NK-92 (cell line): ENCODE measurements around the gene NR2F2.

Experiments used
- DNase-seq: peaks from one replicate; lab custom pipeline; 2025; ENCODE audit not compliant: unreplicated experiment; lab: John Stamatoyannopoulos, UW

The NR2F2 gene

DNA sequence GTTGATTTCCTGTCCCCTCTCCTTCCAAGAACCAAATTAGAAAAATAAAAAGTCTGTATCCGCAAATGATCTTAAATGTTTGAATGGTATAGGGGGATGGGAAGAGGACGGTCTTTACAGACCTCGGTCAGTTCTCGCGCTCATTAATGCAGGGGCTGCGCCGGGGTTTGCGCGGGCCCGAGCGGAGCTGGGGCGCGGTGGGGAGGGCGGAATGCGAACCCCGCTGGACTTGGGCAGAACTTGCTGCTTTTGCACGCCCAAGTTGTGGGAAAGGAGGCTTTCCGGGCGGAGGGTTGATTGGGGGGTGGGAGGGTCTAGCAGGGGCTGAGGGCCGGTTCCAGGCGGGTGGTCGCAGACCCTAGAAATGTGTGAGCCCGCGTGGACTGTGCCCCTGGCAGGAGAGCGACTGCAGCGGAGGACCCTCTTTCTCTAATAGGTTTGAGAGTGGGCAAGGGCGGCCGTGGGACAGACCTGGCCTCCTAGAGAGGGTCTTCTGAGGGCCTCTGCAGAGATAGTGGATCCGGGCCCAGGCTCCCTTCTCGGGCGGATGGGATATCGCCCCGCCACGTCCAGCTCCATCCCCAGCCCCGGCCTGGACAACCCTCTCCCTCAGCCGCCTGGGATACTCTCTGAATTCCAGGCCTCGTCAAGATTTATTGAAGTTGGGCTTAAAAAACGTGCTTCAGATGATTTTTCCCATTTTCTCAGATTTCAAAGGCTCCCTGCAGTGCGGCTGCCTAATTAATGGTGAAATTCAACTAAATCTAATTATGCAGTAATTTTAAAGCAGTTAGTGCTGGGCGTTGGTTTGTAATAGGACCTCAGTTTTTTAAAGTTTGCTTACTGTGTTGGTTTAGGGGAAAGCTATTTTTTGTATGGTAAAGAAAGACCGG, 11.3 kb downstream of the NR2F2 start:
- no peak for DNase-seq

DNA sequence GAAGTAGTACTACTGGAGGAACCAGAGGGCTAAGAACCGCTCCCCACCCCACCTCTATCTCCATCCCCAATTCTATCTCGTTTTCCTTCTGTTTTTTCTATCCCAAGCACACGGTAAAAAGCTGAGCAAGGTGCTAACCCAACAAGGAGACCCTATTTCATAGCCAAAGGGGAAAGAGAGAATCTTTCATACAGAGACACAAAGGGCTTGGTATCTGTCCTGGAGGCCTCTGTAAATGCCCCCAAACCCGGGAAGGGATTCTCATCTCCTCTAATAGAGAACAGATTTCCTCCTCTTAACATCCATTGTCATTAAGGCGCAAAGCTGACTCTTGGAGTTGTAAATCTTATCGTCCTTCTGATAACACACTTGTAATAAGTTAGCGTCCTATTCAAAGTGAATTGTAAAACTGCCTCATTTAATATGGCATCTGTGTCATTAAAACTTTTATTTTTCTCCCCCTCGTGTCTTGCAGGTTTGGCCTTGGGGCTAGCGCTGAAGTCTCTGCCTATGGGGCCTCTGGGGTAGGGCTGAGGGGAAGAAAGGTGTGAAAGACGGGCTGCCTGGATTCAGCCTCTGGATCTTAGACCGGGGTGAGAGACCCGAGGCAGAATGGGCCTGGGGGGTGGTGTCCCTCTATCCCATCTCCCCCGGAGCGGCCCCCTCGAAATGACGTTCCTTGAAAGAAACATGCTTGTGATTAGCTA, 12.1 kb downstream of the NR2F2 start:
- DNase-seq, result no peak

DNA sequence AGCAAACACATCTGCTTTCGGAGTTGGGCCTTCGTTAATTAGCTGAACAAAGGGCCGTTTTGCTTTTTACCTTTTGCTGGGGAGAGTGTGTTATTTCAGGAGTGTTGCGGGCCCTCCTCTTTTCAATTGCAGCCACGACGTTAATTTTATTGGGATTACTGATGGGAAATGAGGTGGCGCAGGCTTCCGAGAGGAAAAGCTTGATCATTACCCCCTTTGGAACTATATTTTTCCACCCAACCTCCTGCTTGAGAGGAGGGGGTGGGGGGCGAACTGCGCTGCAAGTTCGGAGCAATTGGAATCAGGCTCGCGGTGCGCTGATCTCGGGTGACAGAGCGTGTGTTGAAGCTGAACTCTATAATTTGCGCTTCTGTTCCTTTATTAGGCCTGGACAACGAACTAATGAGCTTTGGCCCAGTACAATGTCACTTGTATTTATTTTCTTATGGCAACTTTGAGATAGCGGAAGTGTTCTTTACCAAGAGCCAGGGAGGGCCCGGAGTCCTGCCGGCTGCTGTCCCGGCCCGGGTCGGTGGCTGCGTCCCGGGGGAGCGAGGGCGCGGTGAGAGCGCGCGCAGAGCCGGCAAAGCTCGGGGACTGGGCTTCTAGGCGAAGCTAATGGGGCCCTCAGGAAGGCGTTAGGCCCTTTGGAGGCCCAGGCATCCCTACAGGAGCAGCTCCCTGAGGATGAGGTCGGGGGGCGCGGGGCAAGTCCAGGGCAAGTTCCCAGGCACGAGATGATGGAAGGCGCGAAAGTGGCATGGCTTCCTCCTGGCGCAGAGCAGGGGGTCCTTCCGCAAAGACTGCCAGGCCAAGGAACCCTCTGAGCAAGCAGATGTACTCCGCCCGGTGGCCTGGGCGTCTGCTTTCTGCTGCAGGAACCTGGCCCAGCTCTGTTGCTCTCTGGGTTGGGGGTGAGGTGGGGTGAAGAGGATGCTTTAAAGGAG, 12.9 kb downstream of the NR2F2 start:
- no peak for DNase-seq

DNA sequence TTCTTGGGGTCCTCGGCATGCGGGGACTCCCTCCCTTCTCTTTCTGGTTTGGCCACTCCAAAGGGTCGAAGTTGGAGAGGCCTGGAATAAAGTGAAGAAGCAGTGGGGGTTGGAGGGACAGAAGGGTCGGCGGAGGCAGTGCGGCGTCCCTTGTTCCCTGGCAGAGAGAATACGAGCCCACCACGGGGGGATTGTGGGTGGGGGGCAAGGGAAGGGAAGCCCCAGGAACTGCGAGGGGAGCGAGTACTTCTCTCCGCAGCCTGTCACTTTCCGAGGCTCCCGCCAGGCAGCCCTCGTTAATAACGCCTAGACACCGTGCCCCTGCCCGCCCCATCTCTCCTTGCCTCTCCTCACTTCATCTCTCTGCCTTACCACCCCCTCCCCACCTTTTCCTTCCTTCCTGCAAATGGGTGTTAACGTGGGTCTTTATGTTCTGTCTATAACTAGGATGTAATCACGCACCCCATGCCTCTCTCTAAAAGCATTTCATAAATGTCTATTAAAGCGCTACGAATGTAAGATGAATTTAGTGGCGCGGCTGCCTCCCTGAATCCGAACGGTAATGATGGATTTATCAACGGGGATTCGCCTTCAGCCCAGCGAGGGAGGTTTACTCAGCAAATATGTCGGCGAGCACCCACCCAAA, 13.7 kb downstream of the NR2F2 start:
- no peak for DNase-seq

DNA sequence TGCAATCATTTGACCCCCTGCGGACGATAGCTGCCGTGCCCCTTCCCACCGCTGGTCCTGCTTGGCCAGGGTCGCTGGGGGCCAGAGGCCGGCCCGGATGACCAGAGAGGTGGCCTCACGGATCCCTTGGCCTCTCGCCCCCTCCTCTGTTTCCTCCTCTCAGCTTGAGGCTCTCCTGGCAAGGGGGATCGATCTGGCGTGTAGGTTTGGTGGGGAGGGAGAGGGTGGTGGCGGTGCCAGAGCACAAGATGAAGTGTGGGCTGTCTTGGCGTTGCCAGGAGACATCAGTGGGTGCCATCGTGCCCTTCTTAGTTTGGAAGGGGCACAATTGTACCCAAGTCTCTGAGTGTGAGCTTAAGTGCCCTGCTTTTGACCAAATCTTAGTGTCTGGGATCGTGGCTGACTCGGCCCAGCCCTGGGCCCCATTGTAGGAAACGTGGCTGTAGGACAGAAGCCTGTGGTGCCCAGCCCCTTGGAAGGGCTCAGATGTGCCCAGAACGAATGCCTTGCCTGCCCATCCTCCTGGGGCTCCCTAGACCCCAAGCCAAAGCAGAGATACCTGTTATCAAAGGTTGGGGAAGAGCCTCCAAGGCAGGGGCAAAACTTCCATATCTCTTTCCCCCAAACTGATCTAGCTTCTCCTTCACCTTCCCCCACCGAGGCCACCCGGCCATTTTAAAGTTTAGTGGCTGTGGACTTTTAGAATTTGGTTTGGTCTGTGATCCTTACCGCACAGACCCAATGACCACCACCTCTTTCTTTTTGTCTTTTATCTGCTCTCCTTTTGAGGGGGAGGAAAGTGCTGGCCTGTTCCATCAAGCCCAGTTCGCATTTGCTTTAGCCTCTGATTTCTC, 14.4 kb downstream of the NR2F2 start:
- no peak for DNase-seq

DNA sequence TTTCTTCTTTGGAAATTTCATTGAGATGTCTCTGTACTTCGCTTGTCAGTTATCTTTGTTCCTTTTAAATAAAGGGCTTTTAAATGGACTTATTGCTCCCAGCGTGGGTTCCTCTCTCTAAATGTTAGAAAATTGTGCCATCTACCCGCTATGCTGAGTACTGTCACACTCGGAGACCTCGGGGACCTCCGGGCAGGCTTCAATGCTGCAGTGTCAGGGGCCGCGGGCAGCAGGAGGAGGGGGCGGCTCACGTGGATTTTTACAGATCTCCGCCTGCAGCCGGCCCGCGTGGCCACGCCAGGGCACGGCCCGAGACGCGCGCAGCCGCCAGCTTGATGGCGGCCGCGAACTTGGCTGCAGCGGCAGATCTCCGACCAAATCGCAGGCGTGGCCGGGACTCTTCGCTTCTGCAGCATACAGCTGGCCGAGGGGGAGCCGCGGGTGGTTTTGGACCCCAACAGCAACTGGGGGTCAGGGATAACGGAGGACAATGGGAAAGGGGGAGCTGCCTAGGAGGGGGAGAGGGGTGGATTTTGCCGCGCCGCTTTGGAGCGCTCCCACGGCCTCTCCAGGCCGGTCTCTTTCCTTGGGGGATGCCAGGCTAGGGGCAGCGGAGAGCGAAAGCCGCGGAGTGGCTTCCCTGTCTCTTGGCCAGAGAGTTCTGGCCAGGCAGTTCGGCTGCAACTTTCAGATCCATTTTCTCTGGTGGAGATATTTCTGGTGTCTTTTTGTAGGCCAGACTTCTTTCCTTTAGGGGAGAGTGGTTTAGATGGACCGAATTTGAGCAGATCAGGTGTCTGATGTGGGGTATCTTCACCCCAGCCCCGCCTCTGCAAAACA, 15.3 kb downstream of the NR2F2 start:
- DNase-seq, result no peak

DNA sequence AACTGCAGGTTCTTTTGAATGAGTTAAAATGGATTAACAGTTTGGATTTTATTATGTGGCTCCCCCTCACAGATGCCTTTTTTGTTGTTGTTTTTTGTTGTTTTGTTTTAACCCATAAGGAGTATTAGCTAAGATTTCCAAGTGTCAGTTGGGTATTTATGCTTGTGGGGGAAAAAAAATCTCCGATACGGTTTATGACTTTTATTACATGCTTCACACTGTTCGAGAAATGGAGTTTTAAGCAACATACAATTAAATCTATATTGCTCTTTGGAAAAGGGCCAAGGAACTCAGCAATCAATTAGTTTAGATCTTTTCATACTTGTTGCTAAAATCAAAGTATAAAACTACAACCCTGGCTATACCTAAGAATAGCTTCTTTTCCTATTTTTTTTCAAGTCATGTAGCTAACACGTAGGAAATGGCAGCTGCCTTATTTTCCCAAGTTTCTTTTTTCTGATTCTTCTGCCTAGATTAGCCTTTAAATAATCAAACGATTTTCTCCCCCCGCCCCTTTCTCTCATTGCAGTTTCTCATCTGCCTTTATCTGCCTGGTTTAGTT, 16.0 kb downstream of the NR2F2 start:
- no peak for DNase-seq

DNA sequence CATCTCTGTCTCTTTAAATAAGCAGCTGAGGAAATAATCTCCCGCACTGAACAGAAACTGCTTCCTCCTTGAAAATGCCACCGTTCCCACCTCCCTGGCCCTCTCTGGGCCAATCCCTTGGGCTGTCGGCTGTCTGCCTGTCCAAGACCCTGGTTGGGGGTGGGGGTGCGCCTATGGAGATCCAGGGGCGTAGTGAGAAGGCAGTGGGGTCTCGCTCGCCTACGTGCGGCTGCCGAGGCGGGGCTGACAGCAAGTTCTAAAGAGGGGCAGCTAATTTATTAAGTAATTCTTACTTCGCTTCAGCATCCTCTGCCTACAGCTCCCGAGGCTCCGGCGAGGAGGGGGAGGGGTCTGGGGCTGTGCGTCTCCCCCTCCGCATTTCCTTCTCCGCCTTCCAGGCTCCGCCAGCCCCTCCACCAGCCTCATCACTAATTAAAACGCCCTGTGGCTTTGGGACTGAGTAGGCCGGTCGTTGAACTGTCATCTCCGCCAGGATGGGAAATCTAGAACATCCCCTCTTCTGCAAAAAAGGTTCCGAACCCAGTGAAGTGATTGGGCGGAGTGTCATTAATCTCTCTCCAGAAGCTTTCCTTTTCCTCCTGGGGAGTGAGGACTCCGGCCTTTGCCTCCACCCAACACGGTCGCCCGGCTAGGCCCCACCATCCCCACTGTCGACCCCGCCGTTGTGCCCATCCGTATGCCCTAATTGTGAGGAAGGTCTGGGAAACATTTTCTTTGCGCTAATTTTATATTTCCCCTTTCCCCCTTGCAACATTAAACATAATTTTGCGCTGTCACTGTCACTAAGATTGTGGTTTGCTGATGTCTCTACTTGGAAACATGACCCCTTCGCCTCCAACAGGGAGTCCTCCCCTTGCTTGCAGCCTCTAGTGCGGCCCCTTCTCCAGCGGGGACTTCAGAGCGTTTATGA, 16.9 kb downstream of the NR2F2 start:
- no peak for DNase-seq

DNA sequence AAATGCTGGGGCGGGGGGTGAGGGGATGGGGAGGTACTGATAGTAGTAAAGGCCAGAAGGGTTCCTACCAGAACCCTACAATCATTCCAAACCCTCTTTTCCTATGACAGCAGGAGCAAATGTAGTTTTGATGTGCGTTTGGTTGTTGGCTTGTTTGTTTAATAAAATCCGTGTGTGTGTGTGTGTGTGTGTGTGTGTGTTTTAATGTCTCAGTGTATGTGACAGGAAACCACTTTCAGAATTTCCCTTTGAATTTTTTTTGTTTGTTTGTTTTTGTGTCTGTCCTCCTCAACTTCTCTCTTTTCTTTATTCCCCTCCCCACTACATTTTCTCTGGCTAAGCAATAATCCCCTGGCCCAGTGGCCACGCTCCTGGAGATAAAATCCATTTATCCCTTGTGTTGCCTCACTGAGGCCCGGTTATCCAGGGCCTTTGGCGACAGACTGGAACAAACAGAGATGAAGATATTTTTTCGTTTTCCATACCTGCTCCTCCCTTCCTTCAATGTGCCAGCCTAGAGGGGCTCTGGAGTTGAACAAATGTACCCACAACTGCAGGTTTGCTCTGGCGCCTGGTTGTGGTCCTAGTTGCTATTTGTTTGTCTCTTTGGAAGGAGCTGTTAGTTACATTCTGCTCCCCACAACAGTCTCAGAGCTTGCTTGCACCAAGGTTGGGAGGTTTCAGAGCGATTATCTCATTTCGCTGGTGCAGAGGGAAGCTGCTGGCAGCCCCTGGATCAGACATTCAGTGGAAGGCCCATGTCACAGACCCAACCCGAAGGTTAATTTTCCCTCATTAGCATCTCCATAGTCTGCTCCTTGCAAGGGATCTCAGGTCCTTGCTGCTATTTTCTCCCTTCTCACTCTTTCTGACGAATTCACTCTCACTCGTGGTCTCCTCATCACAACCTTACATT, 17.9 kb downstream of the NR2F2 start:
- no peak for DNase-seq

DNA sequence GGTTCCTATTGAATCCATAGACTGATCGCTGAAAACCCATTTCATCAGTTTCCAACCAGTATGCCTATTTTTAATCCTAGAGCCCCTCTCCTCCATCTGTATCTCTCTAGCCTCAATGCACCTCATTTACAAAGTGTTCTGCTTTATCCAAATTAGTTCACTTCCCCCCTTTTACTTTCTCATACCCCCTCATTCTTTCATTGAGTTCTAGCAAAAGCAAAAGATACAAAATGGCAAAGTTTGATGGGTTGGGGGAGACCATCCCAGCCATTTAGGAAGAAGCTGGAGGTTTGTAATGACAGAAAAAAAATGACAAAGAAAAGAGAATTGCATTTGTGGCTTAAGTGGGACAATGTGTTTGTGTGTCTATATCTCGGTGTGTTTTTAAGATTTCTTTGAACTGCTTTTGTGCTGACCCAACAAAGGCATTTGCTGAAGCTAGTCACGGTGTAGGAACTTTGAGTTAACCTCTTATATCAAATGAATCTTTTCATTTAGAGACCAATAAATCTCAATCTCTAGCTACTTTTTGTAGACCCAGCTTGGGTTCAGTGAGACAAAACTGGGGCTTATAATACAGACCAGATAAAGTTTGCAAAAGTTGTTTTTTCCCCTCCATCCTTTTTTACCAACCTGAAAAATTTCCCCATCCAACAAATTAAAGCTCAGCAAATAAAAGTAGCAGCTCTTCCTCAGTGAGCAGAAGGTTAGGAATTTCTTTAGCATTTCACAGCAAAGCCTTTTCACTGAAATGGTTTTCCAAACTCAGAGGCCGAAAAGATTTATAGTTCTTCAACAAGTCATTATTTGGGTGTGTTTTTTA, 18.7 kb downstream of the NR2F2 start:
- DNase-seq, result no peak

DNA sequence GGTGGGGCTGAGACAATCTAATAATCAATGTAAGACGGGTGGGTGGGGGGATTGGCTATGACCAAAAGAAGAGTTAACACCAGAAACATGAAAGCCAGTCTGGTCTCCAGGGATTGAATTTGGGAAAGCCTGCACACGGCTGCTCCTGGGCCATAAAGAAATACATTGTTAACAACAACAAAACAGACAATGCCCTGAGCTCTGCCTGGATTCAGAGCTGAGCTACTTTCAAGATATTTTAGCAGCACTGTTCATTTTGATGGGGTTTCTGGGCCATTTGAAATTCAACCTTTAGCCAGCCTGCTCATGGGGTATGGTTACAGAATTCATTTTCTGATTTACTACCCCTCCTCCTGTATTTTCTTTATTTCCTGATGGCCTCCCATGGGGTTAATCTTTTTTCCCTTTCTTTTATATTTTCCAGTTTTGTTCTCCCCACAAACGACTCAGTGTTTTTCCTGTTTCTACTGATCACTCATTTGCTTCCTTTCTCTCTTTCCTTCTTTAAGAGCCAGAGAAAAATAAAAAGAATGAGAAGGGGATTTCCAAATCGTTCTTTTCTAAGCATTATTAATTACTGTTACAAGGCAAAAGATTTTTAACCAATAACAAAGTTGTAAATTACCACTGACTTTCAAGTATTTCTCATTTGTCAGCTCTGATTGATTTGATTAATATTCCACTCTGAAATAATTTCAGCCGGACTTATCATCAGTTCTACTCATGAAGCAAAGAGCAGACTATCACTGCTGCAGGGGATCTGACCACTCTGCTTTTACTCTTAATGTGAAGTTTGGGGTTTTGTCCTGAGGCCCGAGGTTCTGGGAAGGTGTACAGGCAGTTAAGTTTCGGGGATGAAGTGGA, 19.6 kb downstream of the NR2F2 start:
- no peak for DNase-seq

DNA sequence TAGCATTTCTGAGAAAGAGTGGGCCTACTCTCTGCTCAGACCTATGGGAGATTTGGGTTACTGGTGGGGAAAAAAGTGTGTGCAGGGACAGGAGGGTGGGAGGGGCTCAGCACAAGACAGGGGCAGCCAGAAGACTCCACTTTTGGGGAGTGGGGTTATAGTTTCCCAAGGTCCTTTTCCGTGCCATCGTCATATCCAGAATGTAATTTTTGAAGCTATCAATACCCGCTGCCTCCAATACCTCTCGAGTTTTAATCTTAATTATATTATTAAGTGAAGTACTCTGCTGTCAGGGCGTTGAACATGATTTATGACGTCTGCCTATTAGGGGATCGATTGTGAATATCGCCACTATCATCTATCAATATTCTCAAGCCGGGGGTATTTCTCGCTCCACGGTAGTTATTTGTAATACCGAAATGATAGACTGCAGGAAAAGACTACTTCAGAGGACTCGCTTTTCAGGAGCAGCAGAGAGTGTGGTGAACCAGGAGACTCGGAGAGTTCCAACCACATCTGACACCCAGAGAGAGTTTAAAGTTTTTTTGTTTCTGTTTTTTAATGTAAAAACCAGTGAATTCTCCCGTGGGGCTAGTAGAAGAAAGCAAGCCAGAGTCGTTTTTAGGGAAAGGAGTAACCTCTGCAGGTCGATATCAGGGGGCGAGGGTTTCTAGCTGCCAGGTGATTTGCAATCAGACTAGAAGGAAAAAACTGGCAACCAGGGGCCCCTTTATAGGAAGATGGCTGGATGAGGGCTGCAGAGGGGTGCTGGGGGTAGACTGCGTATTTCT, 20.6 kb downstream of the NR2F2 start:
- DNase-seq, result no peak

DNA sequence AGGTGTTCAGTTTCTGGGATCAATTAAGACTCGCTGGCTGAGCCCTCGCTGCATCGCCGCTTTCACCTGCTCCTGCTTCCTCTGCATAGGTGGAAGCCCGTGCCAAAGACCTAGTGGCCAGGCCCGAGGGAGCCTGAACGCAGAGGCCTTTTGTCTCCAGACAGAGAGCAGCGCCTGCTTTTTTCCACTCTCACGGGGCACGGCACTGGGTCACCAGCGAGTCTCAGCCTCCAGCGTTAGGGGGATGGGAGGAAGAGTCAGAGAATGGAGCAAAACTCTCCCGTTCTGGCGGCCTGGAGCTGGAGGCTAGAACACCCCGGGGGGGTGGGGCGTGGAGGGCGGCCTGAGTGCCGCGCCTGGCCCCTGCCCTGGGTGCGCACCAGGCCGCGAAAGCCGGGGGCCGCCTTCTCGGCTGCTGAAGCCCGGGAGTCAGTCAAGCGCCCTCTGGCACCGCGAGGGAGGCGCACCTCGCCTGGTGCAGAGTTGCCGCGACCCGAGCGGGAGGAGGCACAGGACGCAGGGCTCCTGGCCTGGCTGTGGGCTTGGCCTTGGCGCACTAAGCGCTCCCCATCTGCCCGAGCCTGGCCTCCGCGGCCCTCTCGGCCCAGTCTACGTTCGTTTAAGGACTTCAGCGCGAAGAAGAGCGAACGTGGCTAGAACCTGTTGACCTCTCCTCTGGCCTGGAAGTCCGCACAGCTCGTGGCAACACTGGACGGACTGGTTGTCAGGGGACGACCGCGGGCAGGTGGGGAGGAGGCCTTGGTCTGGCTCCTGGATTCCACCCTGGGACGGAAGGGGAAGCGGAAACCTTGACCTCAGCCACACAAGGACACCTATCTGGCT, 21.5 kb downstream of the NR2F2 start:
- DNase-seq, result no peak
